Liver (tissue), 9 donors: Measurements from ENCODE around the gene ADGRA1. TPM values are rescaled to one million over a fixed set of nuclear protein-coding genes. Genes with fewer than 3 reads are reported as not detected.

Experiments used
- DNase-seq: peaks from one replicate; pipeline ENCODE4 v3.0.0-alpha.2; 2017; ENCODE audit warnings: low spot score
- H3K27ac ChIP-seq, 2 donors: one replicate each; pipeline ENCODE4 v1.7.0; 2013; ENCODE audit warnings: inconsistent platforms in 2 of 2, low read length in 2 of 2, control low read depth in 1 of 2, low read depth in 1 of 2, mild to moderate bottlenecking in 1 of 2
- H3K27me3 ChIP-seq, 4 donors: one replicate each; pipeline versions ENCODE4 v1.6.1 to v1.7.0; 2013; ENCODE audit warnings: low read length in 3 of 4, inconsistent platforms in 1 of 4, mild to moderate bottlenecking in 1 of 4, moderate library complexity in 1 of 4; ENCODE audit not compliant: control insufficient read depth in 4 of 4, insufficient read depth in 4 of 4
- H3K36me3 ChIP-seq, 4 donors: one replicate each; pipeline versions ENCODE4 v1.6.1 to v1.7.0; 2013; ENCODE audit warnings: low read length in 3 of 4, mild to moderate bottlenecking in 3 of 4, low read depth in 1 of 4, moderate library complexity in 1 of 4; ENCODE audit not compliant: control insufficient read depth in 4 of 4, insufficient read depth in 3 of 4
- H3K4me1 ChIP-seq, 4 donors: one replicate each; pipeline versions ENCODE4 v1.6.1 to v1.7.0; 2013; ENCODE audit warnings: low read length in 3 of 4, mild to moderate bottlenecking in 3 of 4, moderate library complexity in 1 of 4; ENCODE audit not compliant: control insufficient read depth in 4 of 4, insufficient read depth in 4 of 4
- H3K4me3 ChIP-seq, 3 donors: one replicate each; pipeline versions ENCODE4 v1.6.1 to v1.7.0; 2013; ENCODE audit warnings: low read length in 3 of 3, control low read depth in 1 of 3, low read depth in 1 of 3, mild to moderate bottlenecking in 1 of 3
- H3K9ac ChIP-seq, 2 donors: one replicate each; pipeline ENCODE4 v1.7.0; 2013; ENCODE audit warnings: low read length in 2 of 2, mild to moderate bottlenecking in 2 of 2, moderate library complexity in 2 of 2, control low read depth in 1 of 2, low read depth in 1 of 2
- H3K9me3 ChIP-seq, 4 donors: one replicate each; pipeline versions ENCODE4 v1.6.1 to v1.7.0; 2013; ENCODE audit warnings: low read length in 3 of 4; ENCODE audit not compliant: control insufficient read depth in 4 of 4
- EGR1 ChIP-seq, 2 donors: IDR thresholded peaks; 2 replicates each; pipeline ENCODE4 v1.6.1; 2016 to 2018; ENCODE audit warnings: antibody characterized with exemption in 2 of 2, low read depth in 2 of 2
- FOXA1 ChIP-seq: IDR thresholded peaks from 2 replicates; pipeline ENCODE4 v1.6.1; 2016; ENCODE audit warnings: antibody characterized with exemption
- FOXA2 ChIP-seq: IDR thresholded peaks from 2 replicates; pipeline ENCODE4 v1.6.1; 2016; ENCODE audit warnings: antibody characterized with exemption
- GABPA ChIP-seq, 2 donors: IDR thresholded peaks in 1 of 2; conservative IDR thresholded peaks in 1 of 2; 2 replicates each; pipeline ENCODE4 v1.6.1; 2016; ENCODE audit warnings: antibody characterized with exemption in 2 of 2, mild to moderate bottlenecking in 1 of 2, moderate library complexity in 1 of 2
- HNF4A ChIP-seq, 2 donors: conservative IDR thresholded peaks; 2 replicates each; pipeline ENCODE4 v1.6.1; 2016; ENCODE audit warnings: antibody characterized with exemption in 2 of 2, mild to moderate bottlenecking in 2 of 2
- HNF4G ChIP-seq: IDR thresholded peaks from 2 replicates; pipeline ENCODE4 v1.6.1; 2016; ENCODE audit warnings: antibody characterized with exemption
- JUND ChIP-seq, 2 donors: IDR thresholded peaks; 2 replicates each; pipeline ENCODE4 v1.6.1; 2016; ENCODE audit warnings: antibody characterized with exemption in 2 of 2
- NR2F2 ChIP-seq: IDR thresholded peaks from 2 replicates; pipeline ENCODE4 v1.6.1; 2016; ENCODE audit warnings: antibody characterized with exemption
- RAD21 ChIP-seq, 2 donors: IDR thresholded peaks; 2 replicates each; pipeline ENCODE4 v1.6.1; 2016; ENCODE audit warnings: antibody characterized with exemption in 2 of 2, mild to moderate bottlenecking in 2 of 2
- RXRA ChIP-seq, 2 donors: IDR thresholded peaks; 2 replicates each; pipeline ENCODE4 v1.6.1; 2017 to 2018; ENCODE audit warnings: antibody characterized with exemption in 2 of 2, mild to moderate bottlenecking in 1 of 2
- SP1 ChIP-seq: IDR thresholded peaks from 2 replicates; pipeline ENCODE4 v1.6.1; 2018; ENCODE audit warnings: antibody characterized with exemption, mild to moderate bottlenecking
- TAF1 ChIP-seq: conservative IDR thresholded peaks from 2 replicates; pipeline ENCODE4 v1.6.1; 2016; ENCODE audit warnings: antibody characterized with exemption, mild to moderate bottlenecking
- YY1 ChIP-seq: IDR thresholded peaks from 2 replicates; pipeline ENCODE4 v1.6.1; 2016; ENCODE audit warnings: antibody characterized with exemption, mild to moderate bottlenecking
- WGBS: extraction: QIAGEN DNeasy Blood & Tissue Kit; methylation state at CpG from one replicate; pipeline ENCODE4 v1.1.7; 2013; 5-methylcytosine and 5-hydroxymethylcytosine counted together
- polyA plus RNA-seq, 2 donors: library from polyadenylated mRNA; stranded (reverse) in 1 of 2; unstranded in 1 of 2; fragments of 200-250 nt in 1 of 2; fragments of >200 nt in 1 of 2; fragmentation: Nextera tagmentation in 1 of 2; extraction: Ambion mirVana in 1 of 2; gene quantifications; one replicate each; pipeline versions ENCODE4 v1.2.1 to v1.2.3, GENCODE V29; 2013 to 2015
- total RNA-seq, 2 donors: library from RNA; depleted of rRNA; stranded (reverse); fragments of >200 nt; gene quantifications; one replicate each; pipeline ENCODE4 v1.2.3, GENCODE V29; 2014
- TF ChIP-seq, protein P1 (sequence below): IDR thresholded peaks from 2 replicates; pipeline ENCODE4 v1.6.1; 2016; ENCODE audit warnings: antibody characterized with exemption
- TF ChIP-seq, protein P2 (sequence below): fragments of 150-350 bp; IDR thresholded peaks from 2 replicates; pipeline ENCODE4 v1.5.1; 2017; ENCODE audit warnings: improper control_type of control experiment, low read depth, low read length; ENCODE audit not compliant: missing input control
- TF ChIP-seq, protein P3 (sequence below): IDR thresholded peaks from 2 replicates; pipeline ENCODE4 v1.6.1; 2016; ENCODE audit warnings: antibody characterized with exemption, mild to moderate bottlenecking
- donor health status: healthy.
- donor health status: healthy.
- donor health status: healthy.
- donor health status: healthy.
- donor health status: healthy.

ADGRA1 gene
- total and polyA plus RNA-seq, 4 donors = 0.08 to 0.70 (median 0.12) TPM; not detected in 1

DNA sequence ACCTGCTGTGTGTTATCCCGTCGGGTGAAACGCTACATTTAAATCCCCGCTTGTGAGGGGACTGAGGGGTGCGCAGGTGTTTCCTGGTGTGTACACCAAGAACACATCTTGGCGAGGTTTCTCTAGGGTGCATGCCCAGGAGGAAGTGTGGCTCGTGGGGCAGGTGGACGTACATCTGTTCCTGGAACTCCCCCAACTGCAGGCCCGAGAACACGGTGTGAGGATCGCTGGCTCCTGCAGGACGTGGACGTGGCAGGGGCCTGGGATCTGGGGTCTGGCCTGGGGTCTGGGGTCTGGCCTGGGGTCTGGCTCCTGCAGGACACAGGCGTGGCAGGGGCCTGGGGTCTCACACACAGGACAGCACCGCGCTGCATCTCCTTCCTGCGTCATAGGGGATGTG is 82.4 kb downstream of the ADGRA1 start:
- no peak for TF ChIP-seq RAD21 (IDR thresholded peaks at IDR 0.05)
- TF ChIP-seq, protein P1, sequence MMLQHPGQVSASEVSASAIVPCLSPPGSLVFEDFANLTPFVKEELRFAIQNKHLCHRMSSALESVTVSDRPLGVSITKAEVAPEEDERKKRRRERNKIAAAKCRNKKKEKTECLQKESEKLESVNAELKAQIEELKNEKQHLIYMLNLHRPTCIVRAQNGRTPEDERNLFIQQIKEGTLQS = no peak
- TF ChIP-seq TAF1 = no peak
- TF ChIP-seq GABPA (IDR thresholded peaks at IDR 0.05 in 1 of 2, conservative IDR thresholded peaks at IDR 0.05 in 1 of 2) = no peak
- TF ChIP-seq, protein P2, sequence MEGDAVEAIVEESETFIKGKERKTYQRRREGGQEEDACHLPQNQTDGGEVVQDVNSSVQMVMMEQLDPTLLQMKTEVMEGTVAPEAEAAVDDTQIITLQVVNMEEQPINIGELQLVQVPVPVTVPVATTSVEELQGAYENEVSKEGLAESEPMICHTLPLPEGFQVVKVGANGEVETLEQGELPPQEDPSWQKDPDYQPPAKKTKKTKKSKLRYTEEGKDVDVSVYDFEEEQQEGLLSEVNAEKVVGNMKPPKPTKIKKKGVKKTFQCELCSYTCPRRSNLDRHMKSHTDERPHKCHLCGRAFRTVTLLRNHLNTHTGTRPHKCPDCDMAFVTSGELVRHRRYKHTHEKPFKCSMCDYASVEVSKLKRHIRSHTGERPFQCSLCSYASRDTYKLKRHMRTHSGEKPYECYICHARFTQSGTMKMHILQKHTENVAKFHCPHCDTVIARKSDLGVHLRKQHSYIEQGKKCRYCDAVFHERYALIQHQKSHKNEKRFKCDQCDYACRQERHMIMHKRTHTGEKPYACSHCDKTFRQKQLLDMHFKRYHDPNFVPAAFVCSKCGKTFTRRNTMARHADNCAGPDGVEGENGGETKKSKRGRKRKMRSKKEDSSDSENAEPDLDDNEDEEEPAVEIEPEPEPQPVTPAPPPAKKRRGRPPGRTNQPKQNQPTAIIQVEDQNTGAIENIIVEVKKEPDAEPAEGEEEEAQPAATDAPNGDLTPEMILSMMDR = no peak
- Histone ChIP-seq H3K27ac (no peak overlapping the region), H3K9ac (no peak overlapping the region), H3K27me3 (no peaks in the 10 kb centered on the region), H3K36me3 (peaks cover 0 to 9% (median 0%) of the 10 kb centered on the region in 4 donors), H3K4me1 (peaks cover 0 to 3% (median 0%) of the 10 kb centered on the region in 4 donors), H3K4me3 (no peak overlapping the region), H3K9me3 (no peaks in the 10 kb centered on the region)
- DNase-seq = no peak
- WGBS = 84% methylated on average over 17 of the region's 17 CpGs

DNA sequence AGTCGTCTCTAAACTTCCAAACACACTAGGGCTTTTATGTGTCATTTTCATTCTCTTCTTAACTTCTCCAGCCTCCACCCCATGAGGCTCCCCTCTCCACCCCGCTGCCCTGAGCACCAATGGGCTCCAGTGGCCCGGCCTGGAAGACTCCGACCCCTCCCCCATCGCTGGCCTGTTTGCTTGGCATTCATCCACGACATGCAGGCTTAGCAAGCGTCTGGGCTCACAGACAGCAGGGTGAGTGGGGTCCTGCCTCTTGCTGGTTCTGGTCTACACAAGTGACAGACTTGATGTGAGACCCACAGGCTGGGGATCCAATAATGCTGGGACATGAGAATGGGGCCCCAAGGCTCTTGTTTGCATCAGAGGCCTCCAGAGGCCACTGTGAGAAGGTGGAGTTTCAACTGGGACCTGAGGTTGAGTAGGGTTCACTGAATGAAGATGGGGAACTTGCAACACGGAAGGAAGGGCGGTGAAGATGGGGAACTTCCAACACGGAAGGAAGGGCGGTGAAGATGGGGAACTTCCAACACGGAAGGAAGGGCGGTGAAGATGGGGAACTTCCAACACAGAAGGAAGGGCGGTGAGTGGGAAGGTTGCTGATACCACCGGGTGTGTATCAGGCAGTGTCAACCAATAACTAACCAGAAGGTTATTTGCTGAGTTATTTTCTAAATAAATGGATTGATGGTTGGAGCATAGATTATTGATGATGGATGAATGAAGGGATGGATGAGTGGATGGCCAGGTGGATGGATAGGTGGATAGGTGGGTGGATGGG is 86.3 kb downstream of the ADGRA1 start:
- H3K27me3 ChIP-seq = no peaks in the 10 kb centered on the region
- DNase-seq = no peak
- WGBS = 84% methylated on average over 15 of the region's 15 CpGs
- H3K36me3 ChIP-seq = peaks cover 0 to 4% (median 0%) of the 10 kb centered on the region in 4 donors
- H3K4me3 ChIP-seq = no peak overlapping the region
- H3K9me3 ChIP-seq = no peaks in the 10 kb centered on the region
- TF ChIP-seq RXRA (IDR thresholded peaks at IDR 0.05) (no peak), NR2F2 (no peak), FOXA1 (no peak), GABPA (IDR thresholded peaks at IDR 0.05 in 1 of 2, conservative IDR thresholded peaks at IDR 0.05 in 1 of 2) (no peak), EGR1 (IDR thresholded peaks at IDR 0.05; ENCODE audit: low read depth in 2 of 2) (no peak), HNF4A (conservative IDR thresholded peaks at IDR 0.05) (no peak), FOXA2 (no peak), HNF4G (no peak), JUND (IDR thresholded peaks at IDR 0.05) (no peak), SP1 (no peak), YY1 (no peak)
- TF ChIP-seq, protein P3, sequence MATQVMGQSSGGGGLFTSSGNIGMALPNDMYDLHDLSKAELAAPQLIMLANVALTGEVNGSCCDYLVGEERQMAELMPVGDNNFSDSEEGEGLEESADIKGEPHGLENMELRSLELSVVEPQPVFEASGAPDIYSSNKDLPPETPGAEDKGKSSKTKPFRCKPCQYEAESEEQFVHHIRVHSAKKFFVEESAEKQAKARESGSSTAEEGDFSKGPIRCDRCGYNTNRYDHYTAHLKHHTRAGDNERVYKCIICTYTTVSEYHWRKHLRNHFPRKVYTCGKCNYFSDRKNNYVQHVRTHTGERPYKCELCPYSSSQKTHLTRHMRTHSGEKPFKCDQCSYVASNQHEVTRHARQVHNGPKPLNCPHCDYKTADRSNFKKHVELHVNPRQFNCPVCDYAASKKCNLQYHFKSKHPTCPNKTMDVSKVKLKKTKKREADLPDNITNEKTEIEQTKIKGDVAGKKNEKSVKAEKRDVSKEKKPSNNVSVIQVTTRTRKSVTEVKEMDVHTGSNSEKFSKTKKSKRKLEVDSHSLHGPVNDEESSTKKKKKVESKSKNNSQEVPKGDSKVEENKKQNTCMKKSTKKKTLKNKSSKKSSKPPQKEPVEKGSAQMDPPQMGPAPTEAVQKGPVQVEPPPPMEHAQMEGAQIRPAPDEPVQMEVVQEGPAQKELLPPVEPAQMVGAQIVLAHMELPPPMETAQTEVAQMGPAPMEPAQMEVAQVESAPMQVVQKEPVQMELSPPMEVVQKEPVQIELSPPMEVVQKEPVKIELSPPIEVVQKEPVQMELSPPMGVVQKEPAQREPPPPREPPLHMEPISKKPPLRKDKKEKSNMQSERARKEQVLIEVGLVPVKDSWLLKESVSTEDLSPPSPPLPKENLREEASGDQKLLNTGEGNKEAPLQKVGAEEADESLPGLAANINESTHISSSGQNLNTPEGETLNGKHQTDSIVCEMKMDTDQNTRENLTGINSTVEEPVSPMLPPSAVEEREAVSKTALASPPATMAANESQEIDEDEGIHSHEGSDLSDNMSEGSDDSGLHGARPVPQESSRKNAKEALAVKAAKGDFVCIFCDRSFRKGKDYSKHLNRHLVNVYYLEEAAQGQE = no peak
- no peak overlapping the region for H3K27ac ChIP-seq
- H3K9ac ChIP-seq = no peak overlapping the region
- no peaks in the 10 kb centered on the region for H3K4me1 ChIP-seq
